Caco-2 (cell line): ENCODE measurements around the gene FURIN. TPM values are rescaled to one million over a fixed set of nuclear protein-coding genes. Genes with fewer than 3 reads are reported as not detected.
"Not testable (repeated sequence)": the region's sequence is repeated elsewhere in the genome, so short reads cannot be mapped to it uniquely, and the experiment has no call there.

Experiments used
- BruUV-seq: library from RNA; stranded (reverse); fragments of 400-500 nt; replicated peaks from 2 replicates; lab custom pipeline; 2021; lab: Mats Ljungman, UMichigan
- CTCF ChIA-PET: fragments of 300-600 bp; sonication (Branson Sonifier 250); formaldehyde crosslinking; loops from one replicate; lab custom pipeline; 2022; ENCODE audit warnings: antibody characterized with exemption; lab: Charles Lee
- POLR2A ChIA-PET: fragments of 300-600 bp; sonication (Branson Sonifier 250); formaldehyde crosslinking; loops from one replicate; lab custom pipeline; 2022; ENCODE audit warnings: antibody characterized with exemption; lab: Charles Lee
- DNase-seq, 2 experiments: peaks; one replicate each; pipeline versions ENCODE4 v3.0.0 to v3.0.0-alpha.2; 2020 to 2022
- H3K27me3 ChIP-seq: replicated peaks from 2 replicates; pipeline ENCODE4 v1.6.0; 2011; ENCODE audit warnings: low read length; ENCODE audit not compliant: control insufficient read depth, insufficient read depth
- H3K36me3 ChIP-seq: 2 replicates; pipeline ENCODE4 v1.5.1; 2011; ENCODE audit warnings: low read length; ENCODE audit not compliant: control insufficient read depth, insufficient read depth
- H3K4me1 ChIP-seq: fragments of 250-450 bp; sonication (Bioruptor Pico); 2 replicates; pipeline ENCODE4 v1.5.1; 2020; ENCODE audit warnings: mild to moderate bottlenecking
- H3K4me3 ChIP-seq: 2 replicates; pipeline ENCODE4 v1.5.1; 2011; ENCODE audit warnings: low read depth, mild to moderate bottlenecking, control low read depth, low read length
- H3K9me3 ChIP-seq: fragments of 250-450 bp; sonication (Bioruptor Pico); 2 replicates; pipeline ENCODE4 v1.5.1; 2020; ENCODE audit warnings: mild to moderate bottlenecking, moderate library complexity
- H3K27ac Mint-ChIP-seq: one replicate; pipeline ENCODE4 v1.8.0; 2022; ENCODE audit warnings: mixed read lengths; ENCODE audit not compliant: unreplicated experiment
- H3K27me3 Mint-ChIP-seq: one replicate; pipeline ENCODE4 v1.8.0; 2022; ENCODE audit warnings: mixed read lengths; ENCODE audit not compliant: insufficient read depth, unreplicated experiment
- H3K36me3 Mint-ChIP-seq: one replicate; pipeline ENCODE4 v1.8.0; 2022; ENCODE audit warnings: mild to moderate bottlenecking, mixed read lengths; ENCODE audit not compliant: insufficient read depth, unreplicated experiment
- H3K4me1 Mint-ChIP-seq: one replicate; pipeline ENCODE4 v1.8.0; 2022; ENCODE audit warnings: low read depth, mixed read lengths; ENCODE audit not compliant: unreplicated experiment
- H3K4me3 Mint-ChIP-seq: one replicate; pipeline ENCODE4 v1.8.0; 2022; ENCODE audit warnings: mild to moderate bottlenecking, moderate library complexity, mixed read lengths; ENCODE audit not compliant: unreplicated experiment
- H3K9me3 Mint-ChIP-seq: one replicate; pipeline ENCODE4 v1.8.0; 2022; ENCODE audit warnings: mixed read lengths; ENCODE audit not compliant: unreplicated experiment
- intact Hi-C: fragments of 100-400 bp; cut with micrococcal nuclease; formaldehyde crosslinking; loops from one replicate; pipeline ENCODE4 v1.10.0; 2022; ENCODE audit not compliant: unreplicated experiment
- total RNA-seq: library from RNA; stranded (reverse); gene quantifications from 2 replicates; pipeline ENCODE4 v1.2.3, GENCODE V29; 2022
- TF ChIP-seq, protein P1 (sequence below), 2 experiments: fragments of 200-600 bp in 1 of 2; IDR thresholded peaks; 1 replicate in 1 of 2; 2 replicates in 1 of 2; pipeline versions ENCODE4 v1.5.1 to v1.8.0; 2011 to 2022; ENCODE audit warnings: antibody characterized with exemption in 1 of 2, control low read depth in 1 of 2, inconsistent platforms in 1 of 2, low read depth in 1 of 2, low read length in 1 of 2, mild to moderate bottlenecking in 1 of 2, moderate library complexity in 1 of 2; ENCODE audit not compliant: insufficient read depth in 1 of 2, severe bottlenecking in 1 of 2, unreplicated experiment in 1 of 2

The FURIN gene
- total RNA-seq, 1 experiment from 2014 or later = 43.0 TPM

DNA sequence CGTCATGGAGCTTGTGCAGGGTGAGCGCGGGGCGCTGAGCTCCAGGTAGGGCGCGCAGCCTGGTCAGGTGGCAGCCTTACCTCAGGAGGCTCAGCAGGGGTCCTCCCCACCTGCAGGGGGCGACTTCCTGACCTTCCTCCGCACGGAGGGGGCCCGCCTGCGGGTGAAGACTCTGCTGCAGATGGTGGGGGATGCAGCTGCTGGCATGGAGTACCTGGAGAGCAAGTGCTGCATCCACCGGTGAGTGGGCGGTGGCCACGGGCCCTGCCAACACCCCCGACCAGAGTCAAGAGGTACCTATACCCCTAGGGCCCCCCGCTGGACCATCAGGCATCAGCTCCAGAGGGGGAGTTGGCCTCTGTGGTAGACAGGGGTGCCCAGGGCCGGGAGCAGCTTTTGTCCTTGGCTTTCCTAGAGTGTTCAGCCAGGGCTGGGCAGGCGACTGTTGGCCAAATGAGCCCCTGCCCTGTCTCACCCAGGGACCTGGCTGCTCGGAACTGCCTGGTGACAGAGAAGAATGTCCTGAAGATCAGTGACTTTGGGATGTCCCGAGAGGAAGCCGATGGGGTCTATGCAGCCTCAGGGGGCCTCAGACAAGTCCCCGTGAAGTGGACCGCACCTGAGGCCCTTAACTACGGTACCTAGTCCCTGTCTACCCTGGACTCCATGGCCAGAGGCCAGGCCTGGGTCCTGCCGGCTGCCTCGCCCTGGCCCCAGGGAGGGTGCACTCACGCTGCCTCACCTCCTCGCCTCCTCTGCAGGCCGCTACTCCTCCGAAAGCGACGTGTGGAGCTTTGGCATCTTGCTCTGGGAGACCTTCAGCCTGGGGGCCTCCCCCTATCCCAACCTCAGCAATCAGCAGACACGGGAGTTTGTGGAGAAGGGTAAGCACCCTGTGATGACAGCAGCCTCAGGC lies 25.0 kb downstream of the FURIN start:
- H3K36me3 Mint-ChIP-seq = no peaks in the 10 kb centered on the region
- no peak overlapping the region for H3K27ac Mint-ChIP-seq
- intact Hi-C loops = no loop called here
- BruUV-seq = no TSS peak
- Histone ChIP-seq H3K27me3 (no peaks in the 10 kb centered on the region), H3K4me3 (no peak overlapping the region), H3K36me3 (no peaks in the 10 kb centered on the region), H3K4me1 (no peaks in the 10 kb centered on the region), H3K9me3 (no peaks in the 10 kb centered on the region)
- no peaks in the 10 kb centered on the region for H3K9me3 Mint-ChIP-seq
- ChIA-PET CTCF (interaction anchor here (1.9 kb wide), 1 partner anchor 39 kb away, joined by 10 read pairs; the partner anchor contains the start of gene HDDC3), POLR2A (no interaction called here)
- peak overlapping the region; percentile 32 for H3K4me3 Mint-ChIP-seq
- H3K4me1 Mint-ChIP-seq = no peaks in the 10 kb centered on the region
- TF ChIP-seq, protein P1, sequence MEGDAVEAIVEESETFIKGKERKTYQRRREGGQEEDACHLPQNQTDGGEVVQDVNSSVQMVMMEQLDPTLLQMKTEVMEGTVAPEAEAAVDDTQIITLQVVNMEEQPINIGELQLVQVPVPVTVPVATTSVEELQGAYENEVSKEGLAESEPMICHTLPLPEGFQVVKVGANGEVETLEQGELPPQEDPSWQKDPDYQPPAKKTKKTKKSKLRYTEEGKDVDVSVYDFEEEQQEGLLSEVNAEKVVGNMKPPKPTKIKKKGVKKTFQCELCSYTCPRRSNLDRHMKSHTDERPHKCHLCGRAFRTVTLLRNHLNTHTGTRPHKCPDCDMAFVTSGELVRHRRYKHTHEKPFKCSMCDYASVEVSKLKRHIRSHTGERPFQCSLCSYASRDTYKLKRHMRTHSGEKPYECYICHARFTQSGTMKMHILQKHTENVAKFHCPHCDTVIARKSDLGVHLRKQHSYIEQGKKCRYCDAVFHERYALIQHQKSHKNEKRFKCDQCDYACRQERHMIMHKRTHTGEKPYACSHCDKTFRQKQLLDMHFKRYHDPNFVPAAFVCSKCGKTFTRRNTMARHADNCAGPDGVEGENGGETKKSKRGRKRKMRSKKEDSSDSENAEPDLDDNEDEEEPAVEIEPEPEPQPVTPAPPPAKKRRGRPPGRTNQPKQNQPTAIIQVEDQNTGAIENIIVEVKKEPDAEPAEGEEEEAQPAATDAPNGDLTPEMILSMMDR (IDR thresholded peaks at IDR 0.05; ENCODE audit: insufficient read depth in 1 of 2, low read depth in 1 of 2, low read length in 1 of 2, severe bottlenecking in 1 of 2, unreplicated experiment in 1 of 2) = peak; percentile 9 to 32
- DNase-seq = peak in 1 of 2 experiments; percentile 43
- peaks cover under 1% of the 10 kb centered on the region for H3K27me3 Mint-ChIP-seq

DNA sequence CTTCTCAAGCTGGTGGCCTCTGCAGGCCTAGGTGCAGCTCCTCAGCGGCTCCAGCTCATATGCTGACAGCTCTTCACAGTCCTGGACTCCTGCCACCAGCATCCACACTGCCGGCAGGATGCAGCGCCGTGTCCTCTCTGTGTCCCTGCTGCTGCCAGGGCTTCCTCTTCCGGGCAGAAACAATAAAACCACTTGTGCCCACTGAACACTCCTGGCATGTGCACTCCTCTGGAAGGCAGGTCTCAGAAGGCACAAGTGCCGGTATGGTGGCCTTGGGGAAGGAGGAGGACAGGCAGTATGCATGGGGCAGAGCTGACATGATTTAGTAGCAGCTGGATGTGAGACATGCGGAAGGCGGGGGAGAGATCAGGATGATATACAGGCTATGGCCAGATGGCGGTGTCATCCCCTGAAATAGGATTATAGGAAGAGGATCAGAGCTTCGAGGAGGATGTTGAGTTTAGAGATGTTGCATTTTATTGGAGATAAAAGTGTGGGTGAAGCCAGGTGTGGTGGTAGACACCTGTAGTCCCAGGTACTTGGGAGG lies 27.3 kb downstream of the FURIN start:
- Histone ChIP-seq H3K9me3 (no peaks in the 10 kb centered on the region), H3K27me3 (no peaks in the 10 kb centered on the region), H3K4me3 (no peak overlapping the region), H3K4me1 (no peaks in the 10 kb centered on the region), H3K36me3 (no peaks in the 10 kb centered on the region)
- TF ChIP-seq, protein P1 (IDR thresholded peaks at IDR 0.05; ENCODE audit: insufficient read depth in 1 of 2, low read depth in 1 of 2, low read length in 1 of 2, severe bottlenecking in 1 of 2, unreplicated experiment in 1 of 2) = peak; percentile 8 to 19
- no peaks in the 10 kb centered on the region for H3K9me3 Mint-ChIP-seq
- peaks cover 2% of the 10 kb centered on the region for H3K27me3 Mint-ChIP-seq
- intact Hi-C loops = no loop called here
- no peak for DNase-seq
- no peak overlapping the region for H3K4me3 Mint-ChIP-seq
- BruUV-seq = no TSS peak
- H3K4me1 Mint-ChIP-seq = no peaks in the 10 kb centered on the region
- POLR2A ChIA-PET = no interaction called here
- CTCF ChIA-PET = interaction anchor here (1.1 to 2.0 kb wide), 2 partner anchors 39 to 138 kb away, joined by 3 to 5 read pairs; partner anchors contain the start of gene UNC45A
- H3K36me3 Mint-ChIP-seq = no peaks in the 10 kb centered on the region
- H3K27ac Mint-ChIP-seq = no peak overlapping the region

DNA sequence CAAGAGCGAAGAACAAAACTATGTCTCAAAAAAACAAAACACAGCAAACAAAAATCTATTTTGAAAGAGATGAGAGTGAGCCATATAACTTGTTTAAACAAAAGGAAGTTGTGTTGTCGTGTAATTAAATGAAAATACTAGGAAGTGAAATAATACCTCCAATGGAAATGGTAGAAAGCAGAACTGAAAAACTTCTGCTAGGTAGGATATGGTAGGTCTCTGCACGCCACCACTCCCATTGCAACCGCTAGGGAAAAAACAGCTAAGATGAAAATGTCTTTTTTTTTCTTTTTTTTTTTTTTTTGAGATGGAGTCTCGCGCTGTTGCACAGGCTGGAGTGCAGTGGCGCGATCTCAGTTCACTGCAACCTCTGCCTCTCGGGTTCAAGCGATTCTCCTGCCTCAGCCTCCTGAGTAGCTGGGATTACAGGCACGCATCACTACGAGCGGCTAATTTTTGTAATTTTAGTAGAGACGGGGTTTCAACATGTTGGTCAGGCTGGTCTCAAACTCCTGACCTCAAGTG lies 28.8 kb downstream of the FURIN start:
- H3K4me1 ChIP-seq, H3K36me3 ChIP-seq, H3K9me3 Mint-ChIP-seq, H3K27ac Mint-ChIP-seq, H3K4me1 Mint-ChIP-seq, H3K4me3 Mint-ChIP-seq, H3K9me3 ChIP-seq, H3K4me3 ChIP-seq, H3K27me3 ChIP-seq, intact Hi-C loops, H3K36me3 Mint-ChIP-seq, DNase-seq, POLR2A ChIA-PET, BruUV-seq, H3K27me3 Mint-ChIP-seq: not testable (repeated sequence)
- CTCF ChIA-PET = interaction anchor here (2.0 kb wide), 1 partner anchor 38 kb away, joined by 5 read pairs; the partner anchor contains the start of gene UNC45A
